SW480 (cell line): Measurements from ENCODE around the gene GAN.
"Not testable (repeated sequence)": the region's sequence is repeated elsewhere in the genome, so short reads cannot be mapped to it uniquely, and the experiment has no call there.

Experiments
- DNase-seq: peaks from one replicate; pipeline ENCODE4 v3.0.0-alpha.2; 2016; ENCODE audit warnings: low spot score

GAN gene

DNA sequence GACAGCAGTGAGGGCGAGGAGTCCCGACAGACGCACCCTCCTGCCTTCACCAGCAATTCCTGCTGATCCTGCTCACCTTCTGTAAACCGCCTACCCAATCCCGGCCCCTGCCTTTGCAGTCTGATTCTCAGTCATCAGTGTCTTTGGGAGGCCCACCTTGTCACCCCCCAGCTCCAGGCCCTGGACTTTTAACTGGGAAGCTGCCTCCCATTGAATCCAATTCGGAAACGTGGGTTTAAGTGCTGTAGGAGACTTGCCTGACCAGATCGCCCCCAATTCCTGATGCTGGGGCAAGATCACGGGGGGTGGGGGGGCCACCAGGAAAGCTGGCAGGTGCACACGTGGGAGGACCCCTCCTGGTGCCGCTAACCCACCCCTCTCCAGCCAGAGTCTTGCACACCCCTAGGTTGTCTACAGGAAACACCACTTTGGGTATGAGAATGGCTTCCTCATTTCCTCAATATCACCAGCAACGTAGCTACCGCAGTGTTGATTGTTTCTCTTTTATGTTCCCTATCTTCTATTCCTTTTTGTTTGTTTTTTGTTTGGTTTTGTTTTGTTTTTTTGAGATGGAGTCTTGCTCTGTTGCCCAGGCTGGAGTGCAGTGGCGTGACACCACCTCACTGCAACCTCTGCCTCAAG lies 83.2 kb downstream of the GAN start:
- no peak for DNase-seq

DNA sequence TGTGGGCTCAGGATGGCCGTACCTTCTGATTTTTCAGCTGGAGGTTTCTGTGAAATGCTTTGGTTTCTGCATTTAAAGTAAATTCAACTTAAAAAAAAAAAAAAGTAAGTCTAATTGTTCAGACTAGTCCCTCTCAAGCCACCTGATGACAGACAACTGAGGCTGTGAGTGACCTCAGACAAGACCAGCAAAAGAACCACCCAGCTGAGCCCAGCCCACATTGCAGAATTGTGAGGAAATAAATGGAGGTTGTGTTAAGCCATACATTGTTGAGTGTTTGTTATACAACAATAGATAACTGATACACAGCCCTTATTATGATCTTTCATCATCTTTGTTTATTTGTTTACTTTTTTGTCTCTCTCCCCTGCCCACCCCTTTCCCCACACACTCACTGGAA lies 85.1 kb downstream of the GAN start:
- no peak for DNase-seq

DNA sequence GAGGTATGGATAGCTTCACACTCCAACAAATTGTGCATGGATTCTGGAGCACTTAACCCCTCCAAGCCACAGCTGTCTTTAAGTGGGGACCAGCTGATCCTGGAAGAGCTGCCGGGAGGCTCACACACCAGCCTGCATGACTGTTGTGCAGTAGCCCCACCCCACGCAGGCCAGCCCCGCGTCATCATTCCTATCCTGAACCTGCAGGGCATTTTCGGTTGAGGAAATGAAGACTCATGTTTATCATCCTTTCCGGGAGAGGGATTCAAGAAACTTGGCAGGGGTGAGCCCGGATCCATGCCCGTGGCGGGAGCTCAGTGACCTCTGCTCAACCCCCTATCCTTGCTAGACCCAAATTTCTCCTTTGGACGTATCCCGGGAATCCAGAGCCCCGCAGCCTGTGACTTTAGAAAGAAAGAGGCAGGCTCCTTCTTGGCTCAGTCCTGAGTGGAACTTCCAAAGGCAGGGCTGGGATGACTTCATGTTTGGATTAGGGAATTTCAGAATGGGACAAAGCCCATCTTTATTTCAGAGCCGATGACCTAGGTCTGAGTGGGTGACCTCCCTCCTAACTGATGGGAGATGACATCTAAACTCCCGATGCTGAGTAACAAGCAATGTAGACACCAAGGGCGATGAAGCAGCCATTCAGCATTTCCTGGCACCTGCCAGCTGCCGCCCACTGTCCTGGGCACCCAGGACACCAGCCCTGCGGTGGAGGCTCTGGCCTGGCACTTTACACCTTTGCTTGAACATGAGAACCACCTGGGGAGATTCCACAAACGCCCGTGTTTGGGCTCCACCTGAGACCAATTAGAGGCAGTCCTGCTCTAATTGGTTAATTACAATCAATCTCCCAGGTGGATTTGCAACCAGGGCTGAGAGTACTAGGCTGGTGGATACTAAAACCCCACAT lies 86.5 kb downstream of the GAN start:
- no peak for DNase-seq

DNA sequence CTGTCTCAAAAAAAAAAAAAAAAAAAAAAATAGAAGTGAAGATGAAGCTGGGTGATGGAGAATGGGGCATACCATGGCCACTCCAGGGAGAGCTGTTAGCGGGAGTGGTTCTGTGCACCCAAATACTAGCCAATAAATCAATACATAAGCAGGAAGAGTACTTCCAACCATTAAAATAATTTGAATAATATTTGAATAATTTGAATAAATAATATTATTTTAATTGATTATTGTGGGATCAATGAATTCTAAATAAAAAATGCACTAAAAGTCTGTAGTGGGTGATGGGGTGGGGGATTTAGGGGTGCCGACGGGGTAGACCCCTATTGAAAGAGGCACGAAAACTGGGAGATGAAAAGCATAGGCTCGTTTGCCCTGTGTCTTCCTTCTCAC lies 88.4 kb downstream of the GAN start:
- DNase-seq, result no peak

DNA sequence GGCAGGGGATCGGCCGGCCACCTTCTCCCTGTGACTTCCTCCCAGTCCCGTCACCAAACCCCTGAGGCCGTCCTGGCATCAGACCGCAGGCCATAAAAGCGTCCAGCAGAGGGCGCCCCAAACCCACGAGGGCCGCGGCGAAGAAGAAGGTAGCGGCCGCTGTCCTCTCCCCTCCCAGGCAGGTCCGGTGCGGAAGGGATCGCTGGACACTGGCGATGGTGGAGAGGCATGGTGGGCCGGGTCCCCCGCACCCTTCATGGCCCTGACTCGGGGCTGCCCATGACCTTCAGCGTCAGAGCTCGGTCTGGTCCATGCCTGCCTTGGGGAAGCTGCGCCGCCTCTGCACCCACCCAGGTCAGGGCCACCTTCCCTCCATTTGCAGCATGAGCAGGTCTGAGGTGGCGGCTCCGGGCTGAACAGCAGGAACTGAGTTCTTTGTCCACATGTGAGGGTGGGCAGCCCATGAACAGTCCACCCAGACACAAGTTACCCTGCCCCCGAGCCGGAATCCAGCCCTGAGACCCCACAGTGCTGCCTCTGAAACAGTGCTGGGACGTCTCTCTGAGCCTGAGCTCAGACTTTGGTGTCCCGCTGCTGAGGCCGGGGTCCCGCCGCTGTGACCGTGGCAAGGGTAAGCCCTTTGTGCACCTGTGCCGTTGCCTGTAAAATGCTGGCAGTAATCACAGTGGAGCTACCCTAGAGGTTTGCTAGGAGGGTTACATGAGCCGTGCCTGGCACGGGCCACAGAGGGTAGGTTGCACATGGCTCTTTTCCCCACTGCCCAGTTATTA lies 89.0 kb downstream of the GAN start:
- DNase-seq, result peak; percentile 73

DNA sequence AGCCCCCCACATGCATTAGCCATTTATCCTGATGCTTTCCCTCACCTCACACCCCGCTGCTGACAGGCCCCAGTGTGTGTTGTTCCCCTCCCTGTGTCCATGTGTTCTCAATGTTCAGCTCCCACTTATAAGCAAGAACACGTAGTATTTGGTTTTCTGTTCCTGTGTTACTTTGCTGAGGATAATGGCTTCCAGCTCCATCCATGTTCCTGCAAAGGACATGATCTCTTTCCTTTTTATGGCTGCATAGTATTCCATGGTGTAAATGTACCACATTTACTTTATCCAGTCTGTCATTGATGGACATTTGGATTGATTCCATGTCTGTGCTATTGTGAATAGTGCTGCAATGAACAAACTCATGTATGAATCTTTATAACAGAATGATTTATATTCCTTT lies 90.2 kb downstream of the GAN start:
- DNase-seq, result not testable (repeated sequence)

DNA sequence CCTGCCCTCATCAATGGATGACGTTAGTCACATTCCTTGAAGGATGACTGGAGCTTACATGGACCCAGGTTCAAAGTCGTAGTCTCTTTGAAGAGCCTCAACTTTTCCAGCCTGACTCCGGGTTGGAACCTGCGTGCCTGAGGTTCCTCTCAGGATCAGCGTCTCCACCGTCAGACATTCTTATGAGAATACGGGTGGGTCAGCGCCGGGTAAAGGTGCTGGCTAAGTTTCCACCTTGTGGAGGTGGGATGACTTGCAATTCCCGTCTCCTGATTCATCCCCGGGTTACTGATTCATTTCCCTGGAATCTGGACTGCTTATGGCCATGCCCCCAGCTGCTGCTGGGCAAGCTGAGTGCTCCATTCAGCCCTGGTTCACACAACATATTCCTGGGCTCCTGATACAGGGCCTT lies 90.9 kb downstream of the GAN start:
- peak; percentile 92 for DNase-seq

DNA sequence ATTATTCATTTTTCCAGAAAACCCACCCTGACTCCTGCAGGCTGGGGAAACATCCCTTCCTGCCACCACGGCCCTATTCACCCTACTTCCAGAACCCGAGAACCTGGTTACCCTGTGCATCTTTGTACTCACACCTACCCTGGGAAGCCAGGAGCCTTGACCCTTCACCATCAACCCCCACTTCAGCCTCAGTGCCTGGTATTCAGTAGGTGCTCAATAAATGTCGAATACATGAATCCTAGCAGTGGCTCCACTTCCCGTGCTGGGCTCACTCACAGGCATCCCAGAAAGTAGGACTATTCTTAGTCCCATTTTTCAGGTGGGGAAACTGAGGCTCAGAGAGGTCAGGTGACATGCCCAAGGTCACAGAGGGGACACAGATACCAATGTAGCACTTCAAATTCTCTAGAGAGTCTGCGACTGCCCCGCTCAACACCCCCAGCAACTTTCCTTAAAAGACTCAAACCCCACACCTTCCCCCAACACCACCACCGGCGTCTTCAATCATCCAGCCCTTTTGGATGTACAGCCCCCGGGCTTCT lies 93.7 kb downstream of the GAN start:
- DNase-seq, result no peak

DNA sequence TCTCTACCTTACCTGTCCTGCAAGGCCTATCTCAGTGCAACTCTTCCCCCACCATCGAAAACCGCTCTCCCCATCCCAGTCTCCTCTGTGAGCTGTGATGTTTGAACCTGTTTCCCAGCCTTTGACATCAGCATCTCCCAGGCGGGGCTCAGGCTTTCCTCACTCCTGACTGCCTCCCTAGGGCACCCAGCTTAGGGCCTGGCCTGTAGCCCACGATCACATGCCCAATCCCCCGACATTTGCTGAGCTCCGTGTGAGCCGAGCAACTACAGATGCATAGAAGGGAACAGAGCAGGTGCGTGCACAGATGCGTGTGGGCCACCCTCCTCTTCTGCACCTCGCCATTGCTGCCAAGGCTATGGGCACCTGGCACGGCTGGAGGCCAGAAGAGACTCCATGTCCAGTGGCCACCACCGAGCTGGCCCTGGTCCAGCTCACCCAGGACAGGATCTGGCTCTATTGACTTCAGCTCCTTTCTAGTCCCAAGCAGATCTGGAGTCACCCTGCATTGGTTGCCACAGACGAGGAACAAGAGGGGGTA lies 94.3 kb downstream of the GAN start:
- DNase-seq, result no peak

DNA sequence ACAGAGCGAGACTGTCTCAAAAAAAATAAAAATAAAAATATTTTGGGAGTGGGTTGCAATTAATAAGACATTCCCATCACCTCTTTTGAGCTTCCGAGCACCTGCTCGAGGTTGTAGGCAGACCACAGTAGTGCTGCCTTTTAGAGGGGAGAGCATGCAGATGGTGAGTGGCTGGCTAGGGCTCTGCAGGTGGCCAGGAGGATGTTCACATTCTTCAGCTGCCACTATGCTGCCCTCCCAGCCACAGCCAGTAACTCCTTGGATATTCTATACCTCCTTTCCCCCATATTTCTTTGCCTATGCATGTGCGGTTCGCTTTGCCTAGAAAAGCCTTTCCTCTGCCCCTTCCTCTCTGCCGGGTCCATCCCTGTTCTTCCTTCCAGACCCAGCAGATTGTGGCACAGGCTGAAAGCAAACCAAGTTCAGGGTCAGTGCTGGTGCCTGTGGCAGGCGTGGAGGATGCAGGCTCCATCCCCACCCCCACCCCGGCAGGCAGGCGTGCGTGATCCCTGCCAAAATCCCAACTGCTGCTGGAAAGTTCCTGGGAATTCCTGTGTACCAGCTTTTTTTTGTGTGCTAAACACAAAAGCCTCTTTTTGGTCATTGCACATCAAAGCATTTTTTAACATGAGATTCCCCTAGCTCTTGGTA lies 96.0 kb downstream of the GAN start:
- DNase-seq, result no peak

DNA sequence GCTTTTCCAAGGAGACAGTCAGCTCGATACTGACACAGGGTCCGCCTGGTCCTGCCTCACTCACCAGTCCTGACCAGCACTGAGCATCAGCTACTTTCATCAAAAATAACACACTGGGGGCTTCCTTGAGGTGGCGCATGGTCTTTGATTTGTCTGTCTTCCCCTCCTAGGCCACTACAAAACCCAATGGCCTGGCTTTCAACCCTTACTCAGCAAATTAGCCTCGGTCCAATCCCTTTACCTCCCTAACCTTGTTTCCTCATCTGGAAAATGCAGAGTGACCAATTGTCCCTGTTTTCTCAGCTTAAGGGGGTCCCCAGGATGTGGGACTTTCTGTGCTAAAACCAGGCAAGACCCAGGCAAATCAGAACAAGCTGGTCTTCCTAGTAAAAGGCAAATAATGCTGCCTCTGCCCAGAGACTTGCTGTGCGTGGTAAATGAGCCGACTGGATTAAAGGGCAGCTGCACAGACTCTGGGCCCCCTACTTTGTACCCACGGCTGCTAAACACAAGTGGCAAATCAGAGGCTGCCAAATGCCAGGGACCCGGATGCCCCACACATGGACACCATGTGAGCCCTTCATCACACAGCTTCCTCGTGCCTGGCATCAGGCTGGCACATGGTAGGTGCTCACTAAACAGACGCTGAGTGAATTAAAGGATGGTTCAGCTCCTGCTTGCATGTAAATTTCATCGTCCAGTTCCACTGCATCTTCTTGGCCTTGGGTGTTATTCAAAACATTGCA lies 98.7 kb downstream of the GAN start:
- no peak for DNase-seq

DNA sequence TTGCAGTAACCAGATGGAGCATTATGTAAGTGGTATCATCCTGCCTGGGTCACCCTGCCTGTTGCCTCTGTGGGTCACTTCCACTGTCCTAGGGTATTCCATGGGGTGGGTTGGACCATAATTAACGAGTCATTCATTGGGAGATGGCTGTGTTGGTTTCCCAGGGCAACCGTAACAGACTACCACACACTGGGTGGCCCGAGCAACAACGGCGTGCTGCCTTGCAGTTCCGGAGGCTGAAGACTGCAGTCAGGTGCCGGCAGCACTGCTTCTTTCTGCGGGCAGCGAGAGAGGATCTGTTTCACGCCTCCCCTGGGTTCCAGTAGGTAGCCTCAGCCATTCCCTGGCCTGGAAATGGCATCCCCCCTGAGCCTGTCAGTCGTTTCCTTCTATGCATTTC lies 101.0 kb downstream of the GAN start:
- DNase-seq, result no peak

DNA sequence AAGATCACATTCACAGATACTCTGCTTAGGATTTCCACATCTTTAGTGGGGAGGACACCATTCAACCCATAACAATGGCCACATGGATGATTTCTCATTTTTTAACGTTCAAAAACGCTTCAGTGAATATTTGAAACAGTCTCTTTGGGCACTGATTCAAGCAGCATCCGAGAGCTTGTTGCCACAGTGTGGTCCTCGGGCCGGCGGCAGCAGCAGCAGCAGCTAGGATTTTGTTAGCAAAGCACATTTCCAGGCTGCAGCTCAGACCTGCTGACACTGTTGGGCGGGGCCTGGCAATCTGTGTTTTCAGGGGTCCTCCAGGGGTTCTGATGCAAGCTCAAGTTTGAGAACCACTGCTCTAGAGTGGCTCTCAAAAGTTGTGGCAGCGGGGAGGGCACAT lies 102.0 kb downstream of the GAN start:
- no peak for DNase-seq

DNA sequence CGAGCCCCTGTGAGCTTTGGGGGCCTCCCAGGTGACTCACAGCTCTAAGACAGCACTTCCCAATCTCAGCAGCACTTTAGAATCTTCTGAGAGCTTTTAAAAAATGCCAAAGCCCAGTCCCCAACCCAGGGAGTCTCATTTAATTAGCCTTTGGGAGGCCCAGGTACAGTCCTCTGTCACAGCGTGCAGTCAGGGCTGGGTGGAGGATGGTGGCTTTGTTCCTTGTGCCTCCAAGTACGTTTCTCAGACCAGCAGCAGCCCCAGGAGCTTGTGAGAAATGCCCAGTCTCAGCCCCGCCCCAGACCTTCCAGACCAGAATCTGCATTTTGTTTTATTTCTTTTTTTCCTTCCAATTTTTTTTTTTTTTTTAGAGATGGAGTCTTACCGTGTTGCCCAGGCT lies 102.4 kb downstream of the GAN start:
- no peak for DNase-seq

DNA sequence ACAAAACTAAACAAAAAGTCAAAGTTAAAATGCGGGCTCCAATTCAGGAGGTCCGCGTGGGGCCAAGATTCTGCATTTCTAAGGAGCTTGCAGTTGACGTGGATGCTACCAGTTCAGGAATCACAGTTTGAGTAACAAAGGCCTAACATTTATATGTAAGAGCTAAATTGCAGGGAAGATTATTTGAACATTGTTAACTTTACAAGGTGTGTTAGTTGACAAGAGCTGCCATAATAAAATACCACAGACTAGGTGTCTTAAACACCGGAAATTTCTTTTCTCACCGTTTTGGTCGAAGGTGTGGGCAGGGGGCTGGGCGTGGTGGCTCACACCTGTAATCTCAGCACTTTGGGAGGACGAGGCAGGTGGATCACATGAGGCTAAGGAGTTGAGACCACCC lies 105.0 kb downstream of the GAN start:
- no peak for DNase-seq

DNA sequence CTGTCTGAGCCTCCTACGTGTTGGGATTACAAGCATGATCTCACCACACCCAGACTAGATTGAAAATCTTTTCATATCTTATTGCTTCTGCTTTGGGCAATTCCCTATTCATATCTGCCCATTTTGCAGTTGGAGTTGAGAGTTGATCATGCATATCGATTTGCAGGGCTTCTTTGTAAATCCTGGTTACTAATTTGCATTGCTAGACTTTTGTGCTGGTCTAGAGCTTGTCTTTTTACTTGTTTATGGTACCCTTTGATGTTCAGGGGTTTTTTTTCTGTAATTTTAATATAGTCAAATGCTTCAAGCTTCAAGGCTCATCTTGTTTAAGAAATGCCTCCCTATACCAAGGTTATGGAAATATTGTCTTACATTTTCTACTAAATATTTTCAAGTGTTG lies 106.4 kb downstream of the GAN start:
- no peak for DNase-seq

DNA sequence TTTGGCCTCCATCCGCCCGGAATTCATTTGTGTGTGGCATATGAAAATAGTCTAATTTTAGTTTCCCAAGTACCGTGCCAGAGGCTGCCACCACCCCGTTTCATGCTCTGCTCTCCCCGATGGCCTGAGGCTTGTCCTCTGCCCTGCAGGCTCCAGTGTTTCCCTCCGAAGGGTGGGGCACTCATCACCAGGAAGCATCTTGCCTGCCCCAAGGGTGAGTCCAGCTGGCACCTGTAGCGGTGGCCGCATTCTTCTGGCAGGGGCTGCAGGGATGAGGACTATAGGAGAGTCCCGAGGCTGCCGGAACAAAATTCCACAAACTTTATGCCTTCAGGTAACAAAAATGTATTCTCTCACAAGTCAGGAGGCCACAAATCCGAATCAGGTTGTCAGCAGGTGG lies 106.8 kb downstream of the GAN start:
- DNase-seq, result no peak

DNA sequence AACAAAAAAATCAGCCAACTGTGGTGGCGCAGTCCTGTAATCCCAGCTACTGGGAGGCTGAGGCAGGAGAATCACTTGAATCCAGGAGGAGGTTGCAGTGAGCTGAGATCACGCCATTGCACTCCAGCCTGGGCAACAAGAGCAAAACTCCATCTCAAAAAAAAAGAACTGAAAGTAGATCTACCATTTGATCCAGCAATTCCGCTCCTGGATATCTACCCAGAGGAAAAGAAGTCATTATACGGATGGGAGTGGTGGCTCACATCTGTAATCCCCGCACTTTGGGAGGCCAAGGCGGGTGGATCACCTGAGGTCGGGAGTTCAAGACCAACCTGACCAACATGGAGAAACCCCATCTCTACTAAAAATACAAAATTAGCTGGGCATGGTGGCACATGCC lies 107.4 kb downstream of the GAN start:
- DNase-seq, result not testable (repeated sequence)

DNA sequence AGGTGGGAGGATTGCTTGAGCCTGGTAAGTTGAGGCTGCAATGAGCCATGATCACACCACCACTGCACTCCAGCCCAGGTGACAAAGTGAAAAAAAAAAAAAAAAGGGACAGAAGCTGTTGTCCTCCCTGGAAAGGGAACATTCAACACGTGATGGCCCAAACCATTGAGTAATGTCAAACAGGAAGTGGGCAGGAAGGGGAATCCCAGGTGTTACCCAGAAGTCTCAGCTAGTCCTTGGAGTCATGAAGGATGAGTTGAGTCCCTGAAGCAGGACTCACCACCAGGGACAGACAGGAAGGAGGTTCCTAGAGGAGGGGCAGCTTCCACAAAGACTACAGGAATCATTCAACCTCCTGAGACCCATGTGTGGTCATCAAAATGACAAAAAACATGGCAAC lies 110.0 kb downstream of the GAN start:
- peak; percentile 49 for DNase-seq

DNA sequence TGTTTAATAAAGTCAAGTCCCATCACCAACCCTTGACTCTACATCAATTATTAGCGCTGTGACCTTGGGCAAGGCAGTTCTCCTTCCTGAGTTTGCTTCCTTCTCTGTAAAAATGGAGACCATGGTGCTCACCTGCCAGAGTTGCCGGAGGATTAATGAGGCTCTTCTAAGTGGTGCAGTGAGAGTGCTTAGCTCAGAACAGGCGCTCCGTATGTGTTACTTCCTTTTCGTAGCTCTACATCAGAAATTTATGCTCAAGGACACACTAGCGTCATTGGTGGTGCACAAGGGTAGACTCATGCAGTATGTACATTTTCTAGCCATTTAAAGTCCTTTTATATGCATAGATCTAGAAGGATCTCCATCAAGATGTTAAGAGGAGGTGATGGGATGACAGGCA lies 112.5 kb downstream of the GAN start:
- no peak for DNase-seq

DNA sequence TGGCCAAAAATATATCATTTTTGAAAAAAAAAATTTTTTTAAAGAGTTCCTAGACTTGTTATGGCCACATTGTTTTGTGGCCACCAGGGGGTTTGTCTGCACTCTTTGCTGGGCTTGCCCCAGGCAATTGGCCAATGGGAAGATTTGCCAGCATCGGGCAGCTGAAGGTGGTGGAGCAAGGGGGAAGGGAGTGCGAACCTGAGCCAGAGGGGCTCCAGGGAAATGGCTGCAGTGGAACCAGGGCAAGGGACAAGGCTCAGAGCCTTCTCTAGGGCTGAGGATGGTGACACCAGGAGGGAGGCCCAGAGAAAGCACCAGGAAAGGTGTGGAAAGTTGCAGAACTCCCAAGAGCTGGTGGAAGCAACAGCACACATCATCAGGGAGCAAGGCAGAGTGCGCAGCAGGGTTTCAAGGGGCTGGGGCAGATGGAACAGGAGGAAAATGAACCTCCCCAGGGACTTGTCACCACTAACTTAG lies 114.3 kb downstream of the GAN start:
- DNase-seq, result no peak
